HK-2 (cell line): Measurements from ENCODE around the gene PSMD1.
"Not testable (repeated sequence)": the region's sequence is repeated elsewhere in the genome, so short reads cannot be mapped to it uniquely, and the experiment has no call there.

Experiments
- DNase-seq: peaks from one replicate; pipeline ENCODE4 v3.0.0-alpha.2; 2018; ENCODE audit not compliant: unreplicated experiment

Gene PSMD1

DNA sequence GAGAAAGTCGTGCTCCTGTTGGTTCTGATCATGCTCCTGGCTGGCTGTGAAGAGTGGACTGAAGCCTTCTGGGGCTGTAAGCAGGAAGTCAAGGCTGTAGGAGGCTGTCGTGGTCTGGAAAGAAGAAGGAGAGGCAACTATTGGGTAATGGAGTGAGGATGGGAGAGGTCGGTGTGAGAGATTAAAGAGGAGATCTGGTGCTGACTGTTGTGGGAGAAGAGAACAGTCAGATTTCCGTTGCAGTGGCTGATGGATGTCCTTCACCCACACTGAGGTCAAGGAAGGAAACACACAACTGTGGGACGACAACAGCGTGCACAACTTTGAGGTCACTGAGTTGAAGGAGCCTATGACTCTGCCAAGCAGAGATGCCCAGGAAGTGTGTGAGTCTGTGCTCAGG is 2.8 kb upstream of the PSMD1 start:
- no peak for DNase-seq

DNA sequence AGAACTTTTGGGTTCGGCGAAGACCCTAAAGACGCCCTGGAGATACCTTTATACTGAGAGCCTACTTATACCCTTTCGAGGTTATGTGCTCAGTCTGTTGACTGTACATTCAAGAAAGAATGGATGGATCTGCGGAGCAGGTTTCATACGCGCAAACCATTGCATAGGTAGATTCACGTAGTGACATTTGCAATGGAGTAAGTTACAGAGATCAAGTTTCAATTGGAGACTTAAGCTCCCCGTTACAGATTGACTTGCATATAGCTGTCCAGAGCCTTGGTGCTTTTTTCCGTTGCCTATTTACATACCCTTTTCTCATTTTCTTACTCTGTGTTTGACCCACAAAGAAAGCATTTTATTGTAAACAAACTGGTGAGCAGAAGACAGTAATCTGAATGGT is 923 bp downstream of the PSMD1 start:
- no peak for DNase-seq

DNA sequence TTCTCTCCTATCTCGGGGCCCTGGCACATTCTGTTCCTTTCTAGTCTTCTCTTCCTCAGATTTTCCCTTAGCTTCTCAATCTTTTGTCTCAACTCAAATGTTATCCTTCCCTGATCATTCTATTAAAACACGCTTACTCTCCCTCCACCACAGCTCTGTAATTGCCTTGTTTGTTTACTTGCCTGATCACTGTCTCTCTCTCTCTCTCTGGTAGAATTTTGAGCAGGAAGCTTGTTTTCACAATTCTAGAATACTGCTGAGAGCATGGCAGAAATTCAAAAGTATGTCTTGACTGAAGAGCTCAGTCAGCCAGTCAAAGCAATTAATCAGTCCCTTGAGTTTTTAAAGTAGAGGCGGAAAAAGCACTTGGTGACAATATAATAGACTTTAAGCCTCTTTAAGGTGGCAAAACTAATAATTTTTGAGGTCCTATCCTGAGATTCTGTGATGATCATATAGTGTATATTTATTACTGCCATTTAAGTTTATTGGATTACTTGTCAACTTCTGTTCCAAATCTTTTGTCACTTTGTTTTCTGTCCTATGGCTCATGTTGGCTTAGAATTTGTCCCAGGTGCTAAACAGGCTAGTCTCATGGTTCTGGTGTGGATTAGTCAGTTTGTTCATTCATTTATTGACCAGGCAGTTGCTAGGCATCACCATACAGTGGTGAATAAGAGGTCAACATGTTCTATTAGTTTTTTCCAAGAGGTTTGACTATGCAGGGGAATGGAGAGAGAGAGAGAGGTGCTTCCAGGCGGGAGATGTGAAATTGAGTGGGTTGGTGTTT is 2.3 kb downstream of the PSMD1 start:
- no peak for DNase-seq

DNA sequence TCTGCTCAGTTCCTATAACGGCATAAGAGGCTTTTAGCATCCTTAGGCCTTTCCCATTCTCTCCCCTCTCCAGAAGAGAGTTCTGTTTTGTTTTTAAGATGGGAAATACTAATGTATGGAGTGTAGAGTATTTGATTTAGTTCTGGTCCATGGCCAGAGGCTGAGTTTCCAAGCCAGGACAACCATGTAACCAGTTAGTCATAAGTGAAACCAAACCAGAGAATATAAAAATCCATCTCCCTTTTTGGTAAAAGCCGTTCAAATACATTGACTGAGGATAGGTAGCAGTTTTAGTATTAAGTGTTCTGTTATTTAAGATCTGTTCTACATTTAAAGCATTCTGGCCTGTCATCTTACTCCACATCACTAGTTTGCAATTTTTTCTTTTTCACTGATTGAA is 3.1 kb downstream of the PSMD1 start:
- DNase-seq: no peak

DNA sequence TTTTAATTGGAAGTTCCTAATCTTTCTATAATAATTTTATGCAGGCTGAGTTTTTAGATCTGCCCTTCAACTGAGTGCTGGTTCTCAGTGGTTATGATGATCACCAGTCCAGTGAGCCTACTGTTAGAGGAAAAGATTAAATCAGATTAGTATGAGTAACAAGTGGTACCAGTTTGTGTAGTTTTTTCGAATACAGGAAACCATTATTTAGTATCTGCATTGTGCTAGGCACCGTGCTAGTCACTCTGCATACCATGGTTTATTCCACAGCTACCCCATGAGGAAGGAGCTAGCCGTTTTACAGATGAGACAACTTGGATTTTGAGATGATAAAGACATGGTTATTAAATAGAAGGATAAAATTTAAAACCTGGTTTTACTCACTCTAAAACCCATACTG is 6.1 kb downstream of the PSMD1 start:
- DNase-seq: no peak

DNA sequence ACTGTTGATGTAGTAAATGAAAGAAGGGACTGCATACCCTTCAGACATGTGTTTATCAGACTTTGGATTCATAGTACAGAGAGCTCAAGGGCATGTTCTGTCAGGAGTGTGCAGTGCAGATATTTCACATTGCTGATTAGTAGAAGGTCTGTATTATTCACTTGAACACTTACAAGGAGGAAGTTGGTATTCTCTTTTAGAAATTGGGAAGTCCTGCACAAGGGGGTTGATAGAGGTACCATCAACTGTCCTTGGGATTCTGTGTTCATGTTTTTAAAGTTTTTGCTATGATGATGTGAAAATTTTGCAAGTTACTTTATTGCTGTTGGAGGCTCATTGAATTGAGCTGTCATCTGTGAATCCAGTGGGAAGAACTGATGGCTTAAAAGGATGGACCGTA is 6.7 kb downstream of the PSMD1 start:
- no peak for DNase-seq

DNA sequence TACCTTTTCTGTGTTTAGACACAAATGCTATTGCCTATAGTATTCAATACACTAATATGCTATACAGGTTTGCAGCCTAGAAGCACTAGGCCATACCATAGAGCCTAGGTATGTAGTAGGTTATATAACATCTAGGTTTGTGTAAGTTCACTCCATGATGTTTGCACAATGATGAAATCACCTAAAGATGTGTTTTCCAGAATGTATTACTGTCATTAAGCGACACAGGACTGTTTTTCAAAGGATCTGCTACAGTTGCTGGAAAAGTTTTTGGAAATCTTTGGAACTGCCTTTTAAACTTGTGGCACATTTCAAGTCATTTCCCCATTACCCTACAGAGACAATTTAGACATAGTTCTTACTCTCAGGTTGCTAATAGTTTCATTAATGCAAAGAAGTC is 9.3 kb downstream of the PSMD1 start:
- DNase-seq: no peak

DNA sequence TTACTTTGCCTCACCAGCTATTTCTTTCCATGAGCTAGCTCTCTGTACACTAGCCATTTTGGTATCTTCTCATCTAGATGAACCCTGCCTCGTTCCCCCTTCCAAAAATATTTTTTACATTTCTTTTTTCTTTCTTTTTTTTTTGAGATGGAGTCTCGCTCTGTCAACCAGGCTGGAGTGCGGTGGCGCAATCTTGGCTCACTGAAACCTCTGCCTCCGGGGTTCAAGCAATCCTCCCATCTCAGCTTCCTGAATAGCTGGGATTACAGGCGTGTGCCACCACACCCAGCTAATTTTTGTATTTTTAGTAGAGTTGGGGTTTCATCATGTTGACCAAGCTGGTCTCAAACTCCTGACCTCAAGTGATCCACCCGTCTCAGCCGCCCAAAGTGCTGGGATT is 10.9 kb downstream of the PSMD1 start:
- not testable (repeated sequence) for DNase-seq

DNA sequence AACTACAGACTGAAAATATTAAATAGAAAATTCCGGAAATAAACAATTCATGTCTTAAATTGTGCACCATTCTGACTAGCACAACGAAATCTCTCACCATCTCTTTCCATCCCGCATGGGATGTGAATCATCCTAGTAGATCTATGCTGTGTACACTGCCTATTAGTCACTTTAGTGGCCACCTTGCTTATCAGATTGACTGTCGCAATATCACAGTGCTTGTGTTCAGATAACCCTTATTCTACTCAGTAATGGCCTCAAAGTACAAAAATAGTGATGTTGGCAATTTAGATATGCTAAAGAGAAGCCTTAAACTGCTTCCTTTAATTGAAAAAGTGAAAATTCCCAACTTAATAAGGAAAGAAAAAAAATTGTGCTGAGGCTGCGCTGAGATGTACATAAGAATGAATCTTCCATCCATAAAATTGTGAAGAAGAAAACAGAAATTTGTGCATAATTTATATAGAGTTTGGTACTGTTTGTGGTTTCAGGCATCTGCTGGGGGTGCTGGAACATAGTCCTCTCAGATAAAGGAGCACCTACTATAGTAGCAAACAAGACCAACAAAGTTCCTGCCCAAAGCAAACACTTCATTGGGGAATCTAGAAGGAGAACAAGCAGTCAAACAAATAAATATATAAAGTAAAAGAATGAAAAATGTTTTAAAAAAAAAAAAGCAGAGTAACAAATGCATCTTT is 12.0 kb downstream of the PSMD1 start:
- DNase-seq: no peak

DNA sequence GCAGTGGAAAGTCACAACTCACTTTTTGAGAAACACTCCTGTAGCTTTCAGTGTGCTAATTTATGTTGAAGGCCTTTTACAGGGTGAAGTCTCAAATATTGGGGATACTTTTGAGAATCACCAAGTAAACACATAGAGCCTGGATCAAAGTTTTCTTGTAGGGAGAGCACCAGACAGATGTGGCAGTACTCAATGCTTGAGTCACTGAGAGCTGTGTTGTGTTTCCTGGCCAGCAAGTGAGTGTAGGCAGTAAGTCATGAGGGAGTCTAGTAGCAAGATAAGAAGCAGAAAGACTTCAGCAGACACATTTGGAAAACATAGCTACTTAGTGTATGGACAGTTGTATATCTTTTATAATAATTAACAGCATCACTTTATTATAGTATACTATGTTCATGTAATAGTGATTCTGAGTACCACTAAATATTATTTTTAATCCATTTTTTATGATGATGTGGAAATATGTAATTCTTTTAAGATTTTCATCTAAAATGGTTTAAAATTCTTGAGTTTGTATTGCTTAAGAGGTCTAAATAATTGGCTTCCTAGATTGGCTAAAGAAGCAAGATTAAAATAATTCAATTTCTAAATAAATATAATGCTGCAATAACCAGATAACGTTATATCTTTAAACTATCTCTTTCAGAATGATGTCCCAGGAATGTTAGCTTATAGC is 12.8 kb downstream of the PSMD1 start:
- no peak for DNase-seq

DNA sequence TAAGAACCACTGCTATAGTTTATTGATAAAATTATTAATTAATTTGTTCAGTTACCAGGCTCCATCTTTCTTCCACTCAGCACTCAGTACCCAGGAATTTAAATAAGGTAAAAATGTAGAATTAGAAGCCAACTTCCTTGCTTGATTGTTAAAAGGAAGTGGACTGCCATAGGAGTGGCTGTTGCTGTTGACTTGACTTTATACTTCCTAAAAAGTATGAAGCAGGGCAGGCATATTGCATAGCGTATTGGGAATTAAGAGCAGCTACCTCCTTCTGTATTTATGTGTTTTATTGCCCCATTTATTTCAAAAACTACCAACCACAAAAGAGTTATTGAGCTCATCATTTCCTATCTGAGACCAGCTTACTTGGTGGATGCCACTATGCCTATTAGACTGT is 27.9 kb downstream of the PSMD1 start:
- no peak for DNase-seq

DNA sequence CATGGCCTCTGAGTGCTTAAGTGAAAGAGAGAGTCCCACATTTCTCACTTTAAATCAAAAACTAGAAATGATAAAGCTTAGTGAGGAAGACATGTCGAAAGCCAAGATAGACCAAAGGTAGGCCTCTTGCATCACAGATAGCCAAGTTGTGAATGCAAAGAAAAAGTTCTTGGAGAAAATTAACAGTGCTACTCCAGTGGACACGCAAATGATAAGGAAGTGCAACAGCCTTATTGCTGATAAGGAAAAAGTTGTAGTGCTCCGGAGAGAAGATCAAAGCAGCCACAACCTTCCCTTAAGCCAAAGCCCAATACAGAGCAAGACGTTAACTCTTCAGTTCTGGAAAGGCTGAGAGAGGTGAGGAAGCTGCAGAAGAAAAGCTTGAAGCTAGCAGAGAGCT is 32.1 kb downstream of the PSMD1 start:
- DNase-seq: no peak

DNA sequence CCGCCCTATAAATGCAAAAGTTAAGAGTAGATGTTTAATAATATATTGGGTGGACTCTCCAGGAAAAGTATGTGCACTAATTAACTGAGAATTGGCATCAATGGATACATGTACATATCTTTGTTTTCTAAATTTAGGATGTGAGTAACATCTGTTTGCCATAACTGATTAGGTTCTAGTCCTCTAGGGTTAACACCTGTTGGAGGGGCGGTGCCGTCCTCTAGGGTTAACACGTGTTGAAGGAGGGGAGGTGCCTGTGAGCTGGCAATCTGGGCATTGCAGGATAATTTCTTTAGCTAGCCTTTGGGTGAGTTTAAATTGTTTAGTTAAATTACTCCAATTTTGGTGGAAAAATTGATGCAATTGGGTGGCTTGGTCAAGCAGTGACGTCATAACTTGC is 37.3 kb downstream of the PSMD1 start:
- DNase-seq: no peak

DNA sequence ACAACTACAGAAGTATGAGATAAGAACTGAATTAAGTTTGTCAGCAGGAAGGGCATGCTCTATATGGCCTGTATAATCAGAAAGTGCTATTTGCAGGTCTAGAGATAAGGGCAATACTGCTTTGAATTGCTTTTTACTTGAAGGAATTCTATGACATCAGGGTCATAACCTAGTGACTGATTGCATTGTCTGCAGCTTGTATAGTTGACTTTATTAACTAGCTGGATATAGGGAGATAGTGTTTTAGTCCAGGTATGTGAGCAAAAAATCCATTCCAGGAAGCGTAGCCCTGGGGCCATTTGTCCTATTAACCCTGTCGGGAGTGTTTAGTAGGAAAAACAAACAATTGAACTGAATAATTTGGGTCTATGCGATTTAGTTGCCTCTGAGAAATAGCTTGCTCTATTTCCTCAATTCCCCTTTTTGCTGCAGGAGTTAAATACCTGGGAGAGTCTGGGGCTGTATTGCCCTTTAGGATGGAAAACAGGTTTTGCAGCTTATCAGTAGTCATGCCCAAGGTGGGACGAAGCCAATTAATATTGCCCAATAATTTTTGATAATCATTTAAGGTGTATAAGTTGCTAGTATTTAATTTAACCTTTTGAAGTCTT is 38.2 kb downstream of the PSMD1 start:
- DNase-seq: no peak

DNA sequence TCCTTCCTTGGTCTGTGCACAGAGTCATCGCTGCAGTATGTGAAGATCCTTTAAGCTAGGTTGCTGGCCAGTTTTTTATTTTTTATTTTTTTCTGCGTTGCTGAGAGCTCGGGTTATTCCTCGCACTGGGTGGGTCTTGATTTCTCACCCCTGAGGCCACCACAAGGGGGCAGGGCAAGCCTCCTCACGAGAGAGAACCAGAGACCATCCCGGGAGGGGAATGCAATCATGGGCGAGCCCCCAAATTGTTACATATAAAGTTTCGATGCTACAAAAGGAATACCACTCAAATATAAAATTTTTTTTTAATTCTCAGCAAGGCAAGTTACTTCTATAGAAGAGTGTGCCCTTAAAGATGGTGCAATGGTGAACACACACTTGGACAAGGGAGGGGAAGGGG is 43.3 kb downstream of the PSMD1 start:
- no peak for DNase-seq

DNA sequence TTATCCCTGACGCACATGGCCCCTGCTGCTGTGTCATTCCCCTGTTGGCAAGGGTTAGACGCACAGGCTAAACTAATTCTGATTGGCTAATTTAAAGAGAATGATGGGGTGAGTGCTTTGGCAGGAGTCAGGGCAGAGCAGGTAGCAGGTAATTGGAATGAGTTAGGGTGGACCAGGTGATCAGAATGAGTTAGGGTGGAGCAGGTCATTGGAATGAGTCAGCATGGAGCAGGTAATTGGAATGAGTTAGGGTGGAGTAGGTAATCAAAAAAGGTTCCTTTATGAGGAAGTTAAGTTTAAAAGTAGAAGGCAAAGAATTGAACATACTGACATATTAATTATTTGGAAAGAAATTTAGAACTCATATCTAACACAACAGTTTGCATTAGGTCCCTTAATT is 43.7 kb downstream of the PSMD1 start:
- DNase-seq: not testable (repeated sequence)

DNA sequence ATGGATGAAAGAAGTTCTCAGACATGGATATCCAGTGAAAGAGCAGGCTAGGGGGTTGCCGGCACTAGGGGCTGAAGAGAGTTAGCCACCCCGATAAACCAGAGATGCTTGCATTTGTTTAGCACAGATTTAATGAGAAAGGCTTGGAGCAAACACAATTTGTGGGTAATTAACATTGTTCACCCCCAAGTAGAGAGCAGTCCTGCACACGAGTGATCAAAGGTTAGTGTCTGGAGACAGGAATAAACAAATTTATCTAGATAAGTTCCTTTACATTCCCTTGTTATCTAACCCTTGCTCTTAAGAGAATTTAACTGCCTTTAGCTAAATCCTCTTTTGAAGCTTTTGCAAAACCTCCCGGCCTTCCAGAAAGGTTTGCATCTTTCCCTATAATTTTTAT is 44.3 kb downstream of the PSMD1 start:
- DNase-seq: no peak

DNA sequence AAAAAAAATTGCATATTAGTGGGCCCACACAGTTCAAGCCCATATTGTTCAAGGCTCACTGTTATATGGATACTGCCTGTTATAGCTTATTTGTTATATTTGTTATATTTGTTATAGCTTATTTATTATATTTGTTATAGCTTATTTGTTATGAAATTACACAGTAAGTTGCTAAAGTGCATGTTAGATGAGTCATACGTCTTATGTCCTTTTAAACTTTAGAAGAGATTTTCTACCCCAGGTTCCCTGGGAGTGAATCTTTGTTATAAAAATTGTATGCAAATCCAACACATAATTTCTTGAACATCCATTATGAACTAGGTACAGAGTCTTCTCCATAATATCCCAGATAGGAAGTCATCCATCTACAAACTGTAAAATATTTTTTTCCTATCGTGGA is 46.1 kb downstream of the PSMD1 start:
- DNase-seq: no peak

DNA sequence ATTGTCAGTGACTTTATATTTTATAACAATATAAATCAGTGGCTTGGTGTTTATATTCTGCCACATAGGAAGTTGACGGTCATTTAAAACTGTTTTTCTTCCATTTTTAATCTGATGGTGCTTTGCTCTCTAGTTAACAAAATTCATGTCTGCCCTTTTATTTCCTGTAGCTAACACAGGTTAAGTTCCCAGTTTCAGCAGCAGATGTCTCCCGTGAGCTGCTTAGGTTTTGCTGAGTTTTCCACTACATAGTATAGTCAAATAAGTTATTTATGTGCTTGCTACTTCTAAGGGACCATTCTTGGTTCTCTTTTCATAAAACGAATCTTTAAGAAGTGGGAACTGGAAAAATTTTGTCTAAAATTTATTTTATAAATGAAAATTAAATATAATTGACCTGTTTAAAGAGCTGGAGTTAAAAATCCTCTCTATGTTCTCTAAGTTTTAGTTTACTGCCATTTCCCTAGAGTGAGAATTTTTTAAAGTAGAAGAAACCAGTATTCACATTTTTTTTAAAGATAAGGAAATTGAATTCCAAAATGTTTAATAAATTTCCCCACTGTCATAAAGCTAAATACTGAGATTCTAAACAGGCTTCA is 47.5 kb downstream of the PSMD1 start:
- DNase-seq: peak; percentile 28

DNA sequence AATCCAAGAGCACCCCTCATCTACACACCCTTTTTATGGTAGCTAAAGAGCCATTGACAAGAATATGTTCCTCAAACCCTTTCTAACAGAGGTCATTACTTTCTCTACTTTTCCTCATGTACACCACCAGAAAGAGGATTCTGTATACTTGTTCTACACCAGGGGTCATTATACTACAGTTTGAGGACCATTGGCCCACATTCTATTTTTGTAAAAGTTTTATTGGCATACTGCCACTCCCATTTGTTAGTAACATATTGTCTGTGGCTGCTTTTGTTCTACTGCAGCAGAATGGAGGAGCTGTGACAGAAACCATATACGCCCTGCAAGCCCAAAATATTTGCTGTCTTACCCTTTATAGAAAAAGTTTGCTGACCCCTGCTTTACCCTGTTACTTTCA is 53.9 kb downstream of the PSMD1 start:
- DNase-seq: no peak

DNA sequence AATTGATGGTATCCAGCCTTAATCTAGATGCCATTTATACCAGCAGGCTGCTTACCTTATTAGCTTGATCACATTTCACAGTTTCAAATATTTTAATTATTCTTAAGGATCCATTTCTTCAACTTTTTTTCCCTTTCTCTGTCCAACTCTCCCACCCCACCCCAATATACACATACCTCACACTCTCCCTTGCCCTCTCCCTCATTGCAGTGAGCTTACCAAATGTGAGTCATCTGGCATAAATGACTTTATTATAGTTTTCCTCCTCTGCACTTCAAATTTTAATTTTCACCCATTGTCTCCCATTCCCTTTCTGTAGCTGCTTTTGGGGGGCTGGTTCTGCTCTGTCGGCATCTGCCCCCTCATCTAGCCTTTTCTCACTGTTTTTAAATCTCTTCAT is 55.3 kb downstream of the PSMD1 start:
- no peak for DNase-seq

DNA sequence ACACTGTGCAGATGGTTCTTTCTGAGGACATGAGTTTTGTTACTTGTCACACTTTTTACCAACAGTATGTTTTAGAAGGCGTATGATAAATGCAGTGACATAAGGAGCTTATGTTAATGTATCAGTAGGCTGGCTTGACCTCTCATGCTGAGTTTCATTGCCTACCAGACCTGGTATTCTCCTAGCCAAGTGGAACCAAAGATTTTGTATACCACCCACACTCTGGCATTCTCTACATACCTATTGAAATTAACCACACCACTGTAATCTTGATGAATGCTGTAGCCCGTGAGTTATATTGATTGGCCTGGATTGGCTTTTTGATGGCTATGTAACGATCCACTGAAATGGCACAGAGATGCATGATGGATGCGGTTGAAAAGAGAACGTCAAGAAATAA is 56.8 kb downstream of the PSMD1 start:
- no peak for DNase-seq
